Stimulated activated CD8-positive, alpha-beta memory T cell treated with anti-CD3 and anti-CD28 coated beads, Interleukin-7, amount 100 ng/mL, for 4 hours (primary cell): ENCODE results near the gene MYO3B.

Experiments used
- DNase-seq, 2 donors: peaks; one replicate each; pipeline ENCODE4 v3.0.0-alpha.2; 2020; ENCODE audit warnings: low read depth in 2 of 2

Gene MYO3B

GRCh38 chr2:170695521-170696410, 517.8 kb downstream of the MYO3B start:
- DNase-seq = no peak

GRCh38 chr2:170696948-170697347, 519.0 kb downstream of the MYO3B start:
- no peak for DNase-seq

GRCh38 chr2:170701011-170701410, 523.1 kb downstream of the MYO3B start:
- DNase-seq = no peak

- DNase-seq = no peak
These were observed 526.0 kb downstream of the MYO3B start for GRCh38 chr2:170703776-170704476.
